Amniotic epithelial cell (primary cell): ENCODE results near the gene NRP1.

ENCODE experiments used
- DNase-seq: peaks from one replicate; pipeline ENCODE4 v3.0.0-alpha.2; 2010; ENCODE audit warnings: low read depth

The NRP1 gene

GRCh38 chr10:33290321-33291052 is 44.0 kb downstream of the NRP1 start:
- no peak for DNase-seq

DNA sequence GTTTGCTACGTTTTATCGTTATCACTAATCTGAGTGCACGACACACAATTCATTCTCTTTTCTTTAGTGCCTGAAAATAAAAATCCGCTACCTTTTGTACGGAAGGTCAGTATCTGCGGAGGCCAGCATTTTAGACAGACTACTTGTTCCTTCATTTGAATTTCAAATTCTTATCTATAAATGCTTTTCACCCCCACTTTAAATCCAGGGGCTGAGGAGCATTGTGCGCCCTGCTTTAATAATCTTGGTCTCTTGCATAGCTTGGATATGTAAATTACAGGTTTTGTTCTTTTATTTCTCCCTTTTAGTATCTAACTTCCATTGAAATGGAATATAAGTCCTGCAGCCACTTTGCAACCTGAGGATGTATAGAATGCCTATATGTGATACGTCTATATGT is 44.7 kb downstream of the NRP1 start:
- DNase-seq = no peak

DNA sequence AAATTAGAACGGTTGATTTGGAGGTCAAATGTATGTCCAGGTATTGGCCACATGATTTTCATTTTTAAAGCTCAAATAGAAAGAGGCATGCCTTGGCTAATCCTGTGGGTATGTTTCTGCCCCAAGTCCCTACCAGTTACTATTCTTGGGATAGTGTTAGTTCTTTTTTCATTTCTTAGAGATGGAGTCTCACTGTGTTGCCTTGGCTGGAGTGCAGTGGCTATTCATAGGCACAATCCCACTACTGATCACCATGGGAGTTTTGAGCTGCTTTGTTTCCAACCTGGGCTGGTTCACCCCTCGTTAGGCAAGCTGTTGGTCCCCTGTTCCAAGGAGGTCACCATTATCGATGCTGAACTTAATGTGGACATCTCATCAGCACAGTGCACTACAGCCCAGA is 46.3 kb downstream of the NRP1 start:
- no peak for DNase-seq

DNA sequence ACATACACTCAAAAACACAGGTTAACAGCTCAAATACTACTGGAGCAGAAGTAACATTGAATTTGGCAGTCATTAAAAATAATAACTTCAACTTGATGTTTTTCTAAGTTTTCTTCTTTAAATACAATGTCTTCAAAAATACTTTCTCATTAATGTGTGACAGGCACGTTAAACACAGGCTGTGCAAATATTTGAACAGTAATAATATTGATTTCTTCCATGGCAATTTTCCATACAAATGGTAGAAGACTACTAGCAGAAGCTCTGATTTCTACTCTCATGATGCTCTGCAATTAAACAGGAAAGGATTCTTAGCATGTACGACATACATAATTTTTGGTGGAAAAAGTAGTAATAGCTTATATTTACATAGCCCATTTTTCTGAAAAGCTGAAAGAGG is 47.4 kb downstream of the NRP1 start:
- no peak for DNase-seq

DNA sequence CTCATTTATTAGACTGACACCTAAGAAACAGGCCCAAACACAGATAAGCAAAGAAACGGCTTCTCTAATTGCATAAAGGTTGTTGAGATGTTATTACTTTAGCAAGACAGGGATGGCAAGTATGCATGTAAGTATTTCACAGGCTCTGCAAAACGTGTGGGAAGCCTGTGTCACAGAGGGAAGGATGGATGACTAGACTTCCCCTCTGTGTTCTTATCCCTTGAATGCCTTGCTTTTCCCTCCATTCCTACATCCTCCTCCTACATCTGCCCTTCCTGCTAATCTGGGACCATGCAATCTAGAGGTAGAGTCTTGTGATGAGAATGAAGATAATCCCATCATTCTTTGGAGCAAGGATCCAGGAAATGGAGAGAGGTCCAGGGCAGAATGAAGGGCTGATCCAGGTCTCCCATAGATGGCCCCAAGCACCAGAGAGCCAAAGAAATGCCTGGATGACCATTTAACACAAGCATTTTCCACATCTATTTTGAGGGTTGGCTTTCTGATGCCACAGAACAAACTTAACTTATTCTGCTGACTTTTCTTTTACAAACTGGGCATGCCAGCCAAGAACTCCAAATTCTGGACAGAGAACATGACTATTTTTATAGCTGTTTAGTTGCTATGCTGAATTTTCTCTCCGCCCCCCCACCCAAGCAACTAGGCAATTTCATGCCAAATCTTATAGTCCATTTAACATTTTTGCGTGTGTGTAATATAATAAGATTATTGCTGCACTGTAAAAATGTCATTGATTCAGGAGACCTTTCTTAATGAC is 48.1 kb downstream of the NRP1 start:
- DNase-seq = no peak

DNA sequence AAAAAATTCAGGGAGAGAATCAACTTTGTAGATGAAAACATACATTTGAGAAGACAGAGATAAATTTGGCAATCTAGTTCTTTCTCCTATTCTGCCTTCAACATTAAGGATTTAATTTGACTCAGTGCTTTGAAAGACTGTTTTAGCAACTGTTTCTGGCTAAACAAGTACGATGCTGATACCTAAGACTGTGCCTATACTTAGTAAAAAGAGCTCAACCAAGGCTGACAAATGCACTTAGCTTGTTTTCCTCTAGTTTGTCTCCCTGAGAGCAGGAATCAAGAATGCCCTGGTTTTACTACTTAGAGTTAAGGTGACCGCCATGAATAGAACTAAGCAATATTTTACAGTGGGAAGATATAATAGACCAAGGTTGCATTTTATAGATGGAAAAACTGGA is 49.5 kb downstream of the NRP1 start:
- DNase-seq = no peak

DNA sequence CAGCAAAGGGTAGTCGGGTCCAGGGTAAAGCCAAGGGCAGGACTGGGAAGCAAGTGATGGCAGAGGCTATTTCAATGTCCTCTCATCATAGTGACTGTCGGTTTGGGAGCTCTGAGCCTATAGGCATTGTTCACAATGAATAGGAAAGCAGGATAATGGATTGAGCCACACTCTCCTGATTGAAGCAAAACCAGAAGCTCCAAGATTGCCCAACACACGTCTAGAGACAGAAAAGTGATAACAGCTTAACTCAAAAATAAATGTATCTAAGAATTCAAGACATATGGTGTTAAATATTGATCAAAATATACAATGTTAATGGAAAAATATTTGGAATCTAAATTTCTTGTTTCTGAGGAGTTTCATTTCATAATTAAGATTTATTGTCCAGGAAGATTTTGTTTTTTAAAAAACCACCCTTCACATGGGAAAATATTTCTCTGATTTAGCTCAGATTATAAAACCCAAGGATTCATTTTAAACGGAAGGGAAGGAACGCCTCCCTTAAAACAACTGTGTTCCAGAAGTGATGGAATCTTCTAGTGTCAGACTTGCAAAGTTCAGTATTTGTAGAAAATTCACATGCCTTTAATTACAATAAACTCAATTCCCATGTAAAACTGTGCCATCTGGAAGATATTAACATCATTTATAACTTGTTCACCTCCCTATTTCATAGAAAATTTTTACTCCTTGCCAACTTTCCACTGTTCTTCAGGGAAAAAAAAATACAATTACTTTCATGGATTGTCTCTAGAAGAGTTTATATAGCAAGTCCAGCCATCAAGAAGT is 54.5 kb downstream of the NRP1 start:
- DNase-seq = peak; percentile 77

- peak; percentile 89 for DNase-seq
Observed at GRCh38 chr10:33279276-33279675, 55.2 kb downstream of the NRP1 start.

GRCh38 chr10:33278198-33278597 is 56.3 kb downstream of the NRP1 start:
- no peak for DNase-seq

- no peak for DNase-seq
Observed at GRCh38 chr10:33277135-33277536, 57.3 kb downstream of the NRP1 start.

DNA sequence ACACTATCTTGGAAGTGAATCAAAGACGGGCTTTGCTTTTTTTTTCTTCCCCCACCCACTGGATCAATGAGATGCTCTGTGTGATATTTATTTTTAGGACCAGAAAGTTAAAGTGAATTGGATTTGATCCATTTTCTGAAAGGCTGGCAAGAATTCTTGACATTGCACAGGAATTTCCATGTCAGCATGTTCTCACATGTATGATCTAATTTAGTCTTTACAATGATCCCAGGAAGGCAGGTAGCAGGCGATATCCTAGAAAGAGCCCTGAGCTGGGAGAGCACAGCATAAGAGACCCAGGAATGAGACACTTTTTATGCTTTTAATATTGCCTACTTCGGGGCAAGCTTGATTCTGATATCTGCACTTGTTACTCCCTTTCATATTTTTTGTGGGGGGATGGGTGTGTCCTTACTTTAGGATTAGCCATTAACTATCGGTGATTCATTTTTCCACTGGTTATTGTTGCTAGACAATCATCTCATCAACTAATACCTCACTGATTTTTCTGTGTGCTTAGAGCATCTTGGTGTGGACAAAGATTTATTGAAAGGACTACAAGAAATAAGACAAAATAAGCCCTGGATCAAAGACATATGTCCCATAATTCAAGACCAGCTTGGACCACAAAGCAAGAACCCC is 58.1 kb downstream of the NRP1 start:
- no peak for DNase-seq

DNA sequence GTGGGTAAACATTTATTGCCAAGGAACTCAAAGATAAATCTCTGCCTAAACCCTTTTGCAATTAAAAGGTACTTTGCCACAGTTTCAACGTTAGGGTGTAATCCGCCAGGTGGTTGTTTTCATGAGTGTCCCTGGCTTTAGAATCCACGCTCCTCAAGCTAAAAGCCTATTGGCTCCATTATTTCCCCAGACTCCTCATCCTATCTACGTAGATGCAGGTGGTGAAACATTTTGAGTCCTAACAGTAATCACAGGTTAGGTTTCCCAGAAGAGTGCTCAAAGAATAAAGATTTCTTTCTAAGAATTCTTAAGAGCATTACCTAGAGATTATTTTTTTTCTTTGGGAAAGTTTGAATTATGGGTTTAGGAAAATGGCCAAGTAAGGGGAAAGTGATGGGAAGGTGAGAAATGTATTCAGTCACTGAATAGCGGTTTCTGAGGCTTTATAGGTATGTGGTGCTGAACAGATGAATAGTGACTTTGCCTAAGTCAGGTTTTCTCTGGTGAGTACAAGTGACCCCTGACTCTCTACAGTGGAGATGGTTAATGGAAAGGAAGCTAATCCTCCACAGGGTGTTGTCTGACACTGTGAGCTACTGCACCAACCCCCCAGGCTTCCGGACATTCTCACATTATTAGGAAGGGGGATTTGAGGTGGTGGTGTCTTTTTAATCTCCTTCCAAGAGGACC is 60.2 kb downstream of the NRP1 start:
- no peak for DNase-seq

- peak; percentile 82 for DNase-seq
Observed at GRCh38 chr10:33273295-33274002, 61.0 kb downstream of the NRP1 start.

GRCh38 chr10:33272635-33273034 is 61.8 kb downstream of the NRP1 start:
- no peak for DNase-seq

- no peak for DNase-seq
Observed at GRCh38 chr10:33271969-33272583, 62.4 kb downstream of the NRP1 start.

DNA sequence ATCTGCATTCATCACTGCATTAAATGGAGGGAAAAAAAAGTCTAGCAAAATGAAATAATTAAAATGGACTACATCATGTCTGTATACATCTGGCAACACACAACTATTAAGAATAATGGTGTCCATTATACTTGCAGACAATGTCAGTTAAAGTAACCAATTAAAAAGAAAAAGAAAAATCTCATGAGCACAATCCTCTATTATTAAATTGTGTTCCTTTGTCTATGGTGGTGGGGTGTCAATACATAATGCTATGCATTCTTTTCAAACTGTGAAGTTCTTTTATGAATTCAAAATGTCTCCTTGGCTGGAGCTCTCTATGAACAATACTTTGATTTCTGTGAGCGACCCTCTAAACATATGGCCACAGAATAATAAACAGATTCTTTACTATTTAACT is 63.5 kb downstream of the NRP1 start:
- no peak for DNase-seq

DNA sequence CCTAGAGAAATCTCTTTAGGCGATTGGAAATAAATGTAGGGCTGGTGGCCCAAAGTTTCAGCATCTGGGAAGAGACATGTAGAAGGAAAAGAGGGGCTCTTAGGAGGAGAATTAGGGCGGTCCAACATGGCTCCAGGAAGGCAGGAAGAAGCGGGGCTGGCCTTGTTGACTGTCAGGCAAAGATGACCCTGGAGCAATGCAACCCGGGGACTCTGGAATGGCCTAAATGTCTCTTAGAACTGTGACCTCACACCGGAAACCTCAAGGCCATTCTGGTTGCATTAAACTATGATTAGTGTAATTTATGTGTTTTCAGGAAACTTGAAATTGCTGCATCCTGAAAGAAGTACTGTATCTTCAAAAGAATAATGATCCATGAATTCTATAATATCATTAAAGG is 66.8 kb downstream of the NRP1 start:
- peak; percentile 31 for DNase-seq

GRCh38 chr10:33265621-33266020 is 68.8 kb downstream of the NRP1 start:
- no peak for DNase-seq

DNA sequence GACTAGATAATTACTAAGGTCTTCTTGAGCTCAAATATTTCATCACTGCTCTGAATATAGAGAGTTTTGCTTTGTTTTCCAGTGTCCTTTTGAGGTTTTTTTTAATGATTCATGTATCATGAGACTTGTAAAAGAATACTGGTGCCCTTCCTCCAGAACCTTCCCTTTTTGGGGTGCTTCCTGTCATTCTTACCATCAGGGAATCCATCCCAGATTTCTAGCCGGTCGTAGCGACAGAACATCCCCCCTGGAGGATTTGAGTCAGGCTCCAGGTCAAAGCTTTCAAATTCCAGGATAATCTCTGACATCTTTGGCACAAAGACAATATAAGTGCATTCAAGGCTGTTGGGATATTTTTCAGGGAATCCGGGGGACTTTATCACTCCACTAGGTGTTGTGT is 71.0 kb downstream of the NRP1 start:
- peak; percentile 83 for DNase-seq

DNA sequence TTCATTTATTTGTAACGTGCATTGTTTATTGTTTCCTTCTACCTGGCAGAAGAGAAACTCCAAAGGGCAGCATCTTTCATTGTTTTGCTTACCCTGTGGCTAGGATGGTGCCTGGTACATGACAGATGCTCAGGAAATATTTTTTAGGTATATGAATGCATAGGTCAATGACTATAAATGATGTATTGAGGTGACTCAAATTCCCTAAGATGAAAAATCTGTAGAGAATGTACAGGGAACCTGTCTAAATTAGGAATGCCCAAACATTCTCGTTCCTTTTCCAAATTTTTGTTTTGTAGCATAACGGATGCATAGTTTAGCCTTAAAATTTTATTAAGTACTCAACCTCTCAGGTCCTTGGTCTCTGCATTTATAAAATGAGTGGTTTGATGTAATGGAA is 71.6 kb downstream of the NRP1 start:
- DNase-seq = no peak
